Astrocyte (in vitro differentiated cells and primary cell): ENCODE measurements around the gene RUVBL1.

Experiments
- CTCF ChIP-seq: IDR thresholded peaks from 2 replicates; pipeline ENCODE4 v1.5.1; 2011; ENCODE audit warnings: low read depth, mild to moderate bottlenecking, inconsistent platforms, low read length, moderate library complexity; ENCODE audit not compliant: insufficient read depth
- EZH2 ChIP-seq: IDR thresholded peaks from 2 replicates; pipeline ENCODE4 v1.6.1; 2012; ENCODE audit warnings: mild to moderate bottlenecking, low read length, inconsistent platforms; ENCODE audit not compliant: insufficient read depth

- TF ChIP-seq CTCF, result no peak
- no peak for TF ChIP-seq EZH2
Measured at GRCh38 chr3:128062033-128062745, 61.4 kb downstream of the RUVBL1 start.
